Activated T-cell treated with anti-CD3 and anti-CD28 coated beads for 48 hours (primary cell): ENCODE measurements around the gene MAST1.
"Not testable (repeated sequence)": the region's sequence is repeated elsewhere in the genome, so short reads cannot be mapped to it uniquely, and the experiment has no call there.

ENCODE experiments used
- DNase-seq: peaks from one replicate; pipeline ENCODE4 v3.0.0-alpha.2; 2020; ENCODE audit warnings: low read depth

Gene MAST1

DNA sequence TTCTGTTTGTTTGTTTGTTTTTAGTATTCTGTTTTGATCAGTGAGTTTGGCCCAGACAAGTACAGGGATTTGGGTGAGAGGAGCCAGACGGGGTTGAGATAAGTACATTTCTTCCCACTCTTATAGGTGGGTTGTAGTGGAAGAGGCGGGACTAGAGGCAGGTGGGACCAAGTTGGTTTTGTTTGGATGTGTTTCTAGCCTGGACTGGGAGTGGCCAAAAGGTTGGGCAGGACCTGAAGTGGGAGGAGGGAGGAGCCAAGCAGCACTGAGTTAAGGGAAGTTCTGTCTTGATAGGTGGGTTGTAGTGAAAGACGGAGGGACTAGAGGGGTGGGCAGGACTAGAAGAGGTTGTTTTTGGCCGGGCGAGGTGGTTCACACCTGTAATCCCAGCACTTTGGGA, 33.9 kb downstream of the MAST1 start:
- DNase-seq, result no peak

DNA sequence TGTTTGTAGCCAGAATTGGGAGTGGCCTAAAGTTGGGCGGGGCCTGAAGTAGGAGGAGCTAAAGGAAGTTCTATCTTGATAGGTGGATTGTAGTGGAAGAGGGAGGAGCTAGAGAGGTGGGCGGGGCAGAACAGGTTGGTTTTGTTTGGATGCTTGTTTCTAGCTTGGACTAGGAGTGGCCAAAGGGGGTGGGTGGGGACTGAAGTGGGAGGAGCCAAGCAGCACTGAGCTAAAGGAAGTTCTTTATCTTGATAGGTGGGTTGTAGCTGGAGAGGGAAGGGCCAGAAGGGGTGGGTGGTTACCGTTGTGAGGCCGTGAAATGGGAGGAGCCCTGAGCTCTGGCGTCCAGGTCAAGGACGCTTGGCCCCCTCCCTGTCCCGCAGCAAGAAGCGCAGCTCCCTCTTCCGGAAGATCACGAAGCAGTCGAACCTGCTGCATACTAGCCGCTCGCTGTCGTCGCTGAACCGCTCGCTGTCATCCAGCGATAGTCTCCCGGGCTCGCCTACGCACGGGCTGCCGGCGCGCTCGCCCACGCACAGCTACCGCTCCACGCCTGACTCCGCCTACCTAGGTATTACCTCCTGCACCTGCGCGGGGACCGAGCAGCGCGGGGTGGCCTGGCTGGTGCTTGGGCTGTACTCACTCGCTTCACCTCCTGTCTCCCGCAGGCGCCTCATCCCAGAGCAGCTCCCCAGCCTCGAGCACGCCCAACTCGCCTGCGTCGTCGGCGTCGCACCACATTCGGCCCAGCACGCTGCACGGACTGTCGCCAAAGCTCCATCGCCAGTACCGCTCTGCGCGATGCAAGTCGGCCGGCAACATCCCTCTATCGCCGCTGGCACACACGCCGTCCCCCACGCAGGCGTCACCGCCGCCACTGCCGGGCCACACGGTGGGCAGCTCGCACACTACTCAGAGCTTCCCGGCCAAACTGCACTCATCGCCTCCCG, 34.9 kb downstream of the MAST1 start:
- DNase-seq, result peak; percentile 59

DNA sequence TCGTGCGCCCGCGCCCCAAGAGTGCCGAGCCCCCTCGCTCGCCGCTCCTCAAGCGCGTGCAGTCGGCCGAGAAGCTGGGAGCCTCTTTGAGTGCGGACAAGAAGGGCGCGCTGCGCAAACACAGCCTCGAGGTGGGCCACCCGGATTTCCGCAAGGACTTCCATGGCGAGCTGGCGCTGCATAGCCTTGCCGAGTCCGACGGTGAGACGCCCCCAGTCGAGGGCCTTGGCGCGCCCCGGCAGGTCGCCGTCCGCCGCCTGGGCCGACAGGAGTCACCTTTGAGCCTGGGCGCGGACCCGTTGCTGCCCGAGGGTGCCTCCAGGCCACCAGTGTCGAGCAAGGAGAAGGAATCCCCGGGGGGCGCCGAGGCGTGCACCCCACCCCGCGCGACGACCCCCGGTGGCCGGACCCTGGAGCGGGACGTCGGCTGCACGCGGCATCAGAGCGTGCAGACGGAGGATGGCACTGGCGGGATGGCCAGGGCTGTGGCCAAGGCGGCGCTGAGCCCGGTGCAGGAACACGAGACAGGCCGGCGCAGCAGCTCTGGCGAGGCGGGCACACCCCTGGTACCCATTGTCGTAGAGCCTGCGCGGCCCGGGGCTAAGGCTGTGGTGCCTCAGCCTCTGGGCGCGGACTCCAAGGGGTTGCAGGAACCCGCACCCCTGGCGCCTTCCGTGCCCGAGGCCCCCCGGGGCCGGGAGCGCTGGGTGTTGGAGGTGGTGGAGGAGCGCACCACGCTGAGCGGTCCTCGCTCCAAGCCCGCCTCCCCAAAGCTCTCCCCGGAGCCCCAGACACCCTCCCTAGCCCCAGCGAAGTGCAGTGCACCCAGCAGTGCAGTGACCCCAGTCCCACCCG, 35.8 kb downstream of the MAST1 start:
- no peak for DNase-seq

DNA sequence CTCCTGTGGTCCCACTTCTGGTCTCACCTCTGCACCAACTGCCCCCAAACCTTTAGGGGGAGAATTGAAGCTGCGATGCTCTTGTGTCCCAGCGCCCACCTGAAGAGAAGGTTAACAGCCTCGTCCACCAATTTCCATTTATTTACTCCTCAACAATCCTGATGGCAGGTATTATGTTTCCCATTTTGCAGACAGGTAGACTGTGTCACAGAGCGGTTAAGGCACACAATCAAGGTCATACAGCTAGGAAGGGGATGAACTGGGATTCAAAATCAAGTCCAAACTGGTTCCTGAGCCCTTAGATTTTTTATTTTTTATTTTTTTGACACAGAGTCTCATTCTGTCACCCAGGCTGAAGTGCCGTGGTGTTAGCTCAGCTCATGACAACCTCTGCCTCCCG, 36.8 kb downstream of the MAST1 start:
- DNase-seq, result no peak

DNA sequence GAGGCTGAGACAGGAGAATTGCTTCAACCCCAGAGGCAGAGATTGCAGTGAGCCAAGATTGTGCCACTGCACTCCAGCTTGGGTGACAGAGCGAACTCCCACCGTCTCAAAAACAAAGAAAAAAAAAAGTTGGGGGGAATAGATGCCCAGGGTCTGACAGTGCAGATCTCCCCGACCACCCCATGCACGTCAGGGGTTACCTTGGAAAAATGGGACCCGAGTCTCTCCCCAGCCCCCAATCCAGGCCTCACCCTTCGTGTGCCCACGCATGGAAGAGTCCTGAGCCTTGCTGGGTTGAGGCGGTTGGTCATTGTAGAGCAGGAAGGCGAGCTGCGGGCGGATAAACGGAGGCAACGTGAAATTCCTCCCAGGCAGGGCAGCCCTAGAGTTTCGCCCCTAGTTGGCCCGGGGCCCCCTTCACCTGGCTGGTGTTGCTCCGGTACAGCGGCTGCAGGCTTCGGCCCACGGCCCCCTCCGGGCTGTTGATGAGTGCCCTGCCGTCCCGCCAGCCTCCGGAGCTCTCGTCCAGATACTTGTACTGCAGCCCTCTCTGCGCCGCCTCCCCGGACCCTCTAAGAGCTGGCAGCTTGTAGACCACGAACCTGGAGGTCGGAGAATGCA, 42.3 kb downstream of the MAST1 start:
- no peak for DNase-seq

DNA sequence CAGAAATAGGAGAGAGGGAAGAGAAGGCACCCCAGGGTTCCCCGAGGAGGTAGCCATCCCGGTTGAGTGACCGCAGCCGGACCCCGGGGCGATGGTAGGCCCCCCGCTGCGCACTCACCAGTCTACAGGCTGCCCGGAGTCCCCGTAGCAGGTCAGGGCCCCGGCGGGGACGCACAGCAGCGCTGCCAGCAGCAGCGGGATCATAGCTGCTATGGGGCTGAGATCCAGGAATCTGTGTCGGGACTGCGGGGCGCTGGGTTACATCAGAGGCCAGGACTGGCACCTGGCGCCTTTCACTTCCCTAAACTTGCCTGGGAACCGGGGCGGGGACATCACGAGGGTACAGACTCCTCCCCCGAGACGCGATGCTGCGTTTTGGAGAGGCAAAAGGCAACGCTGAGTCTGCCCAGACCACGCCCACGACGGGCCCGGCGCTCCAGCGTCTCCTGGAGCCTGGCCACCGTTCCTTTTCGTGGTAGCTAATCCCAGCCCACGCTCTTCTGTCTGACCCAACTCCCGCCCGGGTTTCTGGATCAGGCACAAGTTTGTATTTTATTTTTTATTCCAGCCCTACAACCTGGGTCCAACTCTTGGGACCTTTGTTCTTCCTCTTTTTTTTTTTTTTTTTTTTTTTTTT, 43.0 kb downstream of the MAST1 start, which contains the start of gene DNASE2:
Gene DNASE2 (minus strand): TSS at position 278 of the 637 bp plus-strand sequence. CDS start 74 bp downstream, at position 204.
- peak; percentile 87 for DNase-seq

DNA sequence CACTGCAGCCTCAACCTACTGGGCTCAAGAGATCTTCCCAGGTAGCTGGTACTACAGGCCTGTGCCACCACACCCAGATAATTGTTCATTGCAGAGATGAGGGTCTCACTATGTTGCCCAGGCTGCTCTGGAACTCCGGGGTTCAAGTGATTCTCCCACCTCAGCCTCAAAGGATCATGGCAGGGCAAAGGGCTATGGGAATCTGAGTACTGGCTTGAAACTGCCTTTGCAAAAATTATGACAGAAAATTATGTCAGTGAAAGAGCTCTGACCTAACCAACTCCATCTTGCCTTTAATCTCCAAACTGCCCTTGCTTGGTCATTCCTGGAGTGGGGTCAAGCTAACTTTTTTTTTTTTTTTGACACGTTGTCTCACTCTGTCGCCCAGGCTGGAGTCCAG, 44.3 kb downstream of the MAST1 start:
- no peak for DNase-seq

DNA sequence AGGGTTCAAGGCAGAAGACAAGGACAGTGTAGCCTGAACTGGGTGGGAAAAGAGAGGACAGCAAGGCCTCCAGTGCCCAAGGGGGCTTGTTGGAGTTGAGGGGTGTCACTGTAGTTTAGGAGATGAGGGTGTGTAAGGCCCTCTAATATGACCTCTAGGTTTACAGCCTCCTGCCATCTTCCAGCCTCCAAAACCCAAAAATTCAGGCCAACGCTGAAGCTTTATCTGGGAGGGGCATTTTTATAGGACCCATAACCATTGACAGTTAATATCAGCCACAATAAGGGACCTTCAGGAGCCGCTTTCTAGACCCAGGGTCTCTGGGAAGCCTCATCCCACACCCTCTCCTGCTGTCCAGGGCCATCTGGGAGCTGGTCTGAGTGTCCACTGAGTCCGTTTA, 45.9 kb downstream of the MAST1 start:
- DNase-seq, result no peak

DNA sequence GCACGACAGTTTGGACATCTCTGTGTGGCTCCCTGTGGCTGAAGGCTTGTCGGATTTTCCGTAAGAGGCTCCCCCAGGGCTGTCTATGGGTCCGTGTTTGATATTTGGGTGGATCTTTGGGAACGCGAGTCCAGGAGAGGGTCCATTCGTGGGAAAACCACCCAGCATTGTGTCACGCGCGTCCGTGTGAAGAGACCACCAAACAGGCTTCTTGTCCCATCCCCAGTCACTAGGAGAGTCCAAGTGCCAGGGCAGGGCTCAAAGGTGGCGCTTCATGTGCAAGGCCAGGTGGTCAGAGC, 46.3 kb downstream of the MAST1 start:
- no peak for DNase-seq

DNA sequence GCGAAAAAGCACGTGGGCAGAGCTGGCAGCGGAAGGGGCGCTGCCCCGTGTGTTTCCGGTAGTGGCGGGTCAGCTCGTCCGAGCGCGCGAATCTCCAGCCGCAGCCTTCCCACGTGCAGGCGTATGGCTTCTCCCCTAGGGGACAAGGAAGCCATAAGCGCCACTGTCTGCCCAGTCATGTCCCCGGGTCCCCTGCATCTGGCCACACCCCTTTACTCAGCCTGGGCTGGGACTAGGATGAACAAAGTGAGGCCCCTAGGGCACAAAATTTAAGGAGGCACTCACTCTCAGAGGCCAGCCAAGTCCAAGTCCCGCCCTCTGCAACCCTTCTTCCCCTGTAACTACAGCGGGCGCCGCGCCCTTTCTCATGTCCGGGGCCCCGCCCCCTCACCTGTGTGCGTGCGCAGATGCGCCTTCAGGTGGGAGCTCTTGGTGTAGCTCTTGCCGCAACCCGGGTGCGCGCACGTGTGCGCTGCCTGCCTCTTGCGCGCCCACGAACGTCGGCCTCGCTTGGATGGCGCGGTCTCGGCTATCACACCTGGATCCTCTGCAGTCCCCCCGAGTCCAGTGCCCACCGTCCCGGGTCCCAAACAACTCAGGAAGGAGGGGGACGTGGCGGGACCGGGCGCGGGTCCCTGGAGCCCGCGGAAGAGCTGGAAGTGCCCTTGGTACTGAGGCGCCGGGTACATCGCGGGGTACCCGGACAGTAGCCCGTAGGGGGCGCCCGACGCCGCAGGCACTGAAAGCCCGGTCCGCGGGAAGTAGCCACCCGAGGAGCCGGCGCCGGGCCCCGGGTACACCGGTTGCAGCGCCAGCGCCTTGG, 46.8 kb downstream of the MAST1 start:
- peak; percentile 92 for DNase-seq

DNA sequence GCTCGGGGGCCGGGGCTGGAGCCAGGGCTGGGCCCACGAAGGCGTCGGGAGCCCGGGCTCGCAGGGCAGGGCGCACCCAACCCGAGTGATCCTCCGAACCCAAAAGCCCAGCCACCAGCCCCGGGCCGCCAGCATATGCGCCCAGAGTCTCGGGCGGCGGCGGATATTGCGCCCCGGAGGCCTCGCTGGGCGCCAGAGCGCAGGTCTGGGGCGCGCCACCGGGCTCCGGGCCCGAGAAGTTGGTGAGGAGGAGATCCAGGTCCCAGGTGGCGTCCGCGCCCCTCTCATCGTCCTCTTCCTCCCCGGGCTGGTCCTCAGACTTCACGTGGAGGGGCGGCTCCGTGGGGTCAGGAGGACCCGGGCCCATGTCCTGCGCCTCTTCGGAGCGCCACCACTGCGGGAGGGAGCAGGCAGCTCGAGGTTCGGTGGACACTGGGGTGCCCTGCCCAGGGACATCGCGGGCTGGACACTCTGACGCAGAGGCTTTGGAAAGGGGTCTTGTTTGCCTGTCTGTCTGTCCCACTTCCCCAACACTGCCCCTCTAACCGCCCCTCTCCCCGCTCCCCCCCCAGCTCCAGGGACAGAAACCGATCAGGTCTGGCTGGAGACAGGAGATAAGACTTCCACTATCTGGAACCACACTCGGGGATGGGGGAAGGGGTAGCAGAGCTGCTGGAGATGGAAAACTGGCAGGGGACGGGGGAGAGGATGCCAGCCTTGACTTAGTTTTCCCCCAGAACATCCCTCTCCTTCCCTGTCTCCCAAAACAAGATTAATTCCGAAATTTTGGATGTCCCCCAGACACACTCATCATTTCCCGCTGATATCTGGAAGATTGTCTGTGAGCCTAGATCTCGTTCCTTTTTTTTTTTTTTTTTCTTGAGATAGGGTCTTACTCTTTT, 47.7 kb downstream of the MAST1 start:
- no peak for DNase-seq

DNA sequence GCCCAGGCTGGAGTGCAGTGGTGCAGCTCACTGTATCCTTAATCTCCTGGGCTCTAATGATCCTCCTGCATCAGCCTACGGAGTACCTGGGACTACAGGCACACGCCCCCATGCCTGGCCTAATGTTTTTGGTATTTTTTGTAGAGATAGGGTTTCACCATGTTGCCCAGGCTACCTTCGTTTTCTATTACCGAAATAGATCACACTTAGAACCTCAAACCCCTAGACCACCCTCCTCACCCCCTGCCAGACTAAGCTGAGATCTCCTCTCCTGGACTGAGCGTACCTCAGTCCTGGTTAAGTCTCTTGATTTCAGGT, 48.3 kb downstream of the MAST1 start:
- DNase-seq, result no peak

DNA sequence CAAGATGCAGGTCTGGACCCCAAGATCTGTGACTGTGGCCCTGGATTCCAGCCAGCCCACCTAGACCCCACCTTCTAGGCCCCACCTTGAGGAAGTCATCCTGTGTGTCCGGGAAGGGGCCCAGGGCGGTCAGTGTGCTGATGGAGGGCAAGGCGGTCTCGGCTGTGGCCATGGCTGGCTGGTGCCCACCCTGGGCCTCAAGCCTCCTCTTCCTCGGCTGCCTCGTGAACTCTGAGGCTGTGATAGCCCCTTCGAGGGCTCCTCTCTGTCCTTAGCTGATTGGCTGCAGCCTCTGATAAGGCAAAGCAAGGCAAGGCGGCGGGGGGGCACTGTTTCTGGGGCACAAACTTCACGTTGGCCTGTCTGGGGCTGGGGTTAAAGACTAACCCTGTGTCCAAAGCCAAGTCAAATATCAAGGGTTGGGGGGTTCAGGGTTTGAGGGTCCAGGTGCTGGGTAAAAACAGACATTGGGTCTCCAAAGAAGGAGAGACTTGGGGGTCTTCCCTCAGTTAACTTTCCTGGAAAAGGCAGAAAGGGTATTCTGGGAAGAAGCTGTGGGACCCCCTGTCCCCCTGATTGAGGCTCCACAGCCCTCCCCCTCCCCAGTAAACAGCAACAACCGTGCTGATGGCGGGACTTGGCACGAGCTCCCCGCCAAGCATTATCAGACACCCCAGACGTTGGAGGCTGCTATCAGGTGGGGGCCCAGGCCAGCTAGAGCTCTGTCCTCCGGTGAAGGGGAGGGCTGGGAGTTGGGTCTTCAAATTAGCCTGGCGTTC, 48.8 kb downstream of the MAST1 start, which contains the start of gene KLF1:
Gene KLF1 (minus strand): TSS at position 233 of the 779 bp plus-strand sequence. CDS start 61 bp downstream, at position 172.
- DNase-seq, result no peak

DNA sequence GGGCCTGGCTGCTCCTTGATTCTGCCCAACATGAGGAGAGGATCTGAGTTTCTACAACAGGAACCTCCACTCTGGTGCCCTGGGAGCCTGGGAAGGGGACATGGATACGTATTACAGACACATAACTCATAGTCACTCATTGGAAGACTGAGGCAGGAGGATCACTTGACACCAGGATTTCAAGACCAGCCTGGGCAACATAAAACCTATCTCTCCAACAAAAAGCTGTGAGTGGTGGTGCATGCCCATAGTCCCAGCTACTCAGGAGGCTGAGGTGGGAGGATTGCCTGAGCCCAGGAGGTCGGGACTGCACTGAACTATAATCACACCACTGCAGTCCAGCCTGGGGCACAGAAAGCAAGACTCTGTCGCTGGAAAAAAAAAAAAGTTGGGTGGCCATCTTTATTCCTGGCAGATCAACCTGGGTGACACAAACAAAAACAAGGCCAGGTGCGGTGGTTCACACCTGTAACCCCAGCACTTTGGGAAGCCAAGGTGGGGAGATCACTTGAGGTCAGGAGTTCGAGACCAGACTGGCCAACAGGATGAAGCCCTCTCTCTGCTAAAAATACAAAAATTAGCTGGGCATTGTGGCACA, 49.8 kb downstream of the MAST1 start:
- no peak for DNase-seq

DNA sequence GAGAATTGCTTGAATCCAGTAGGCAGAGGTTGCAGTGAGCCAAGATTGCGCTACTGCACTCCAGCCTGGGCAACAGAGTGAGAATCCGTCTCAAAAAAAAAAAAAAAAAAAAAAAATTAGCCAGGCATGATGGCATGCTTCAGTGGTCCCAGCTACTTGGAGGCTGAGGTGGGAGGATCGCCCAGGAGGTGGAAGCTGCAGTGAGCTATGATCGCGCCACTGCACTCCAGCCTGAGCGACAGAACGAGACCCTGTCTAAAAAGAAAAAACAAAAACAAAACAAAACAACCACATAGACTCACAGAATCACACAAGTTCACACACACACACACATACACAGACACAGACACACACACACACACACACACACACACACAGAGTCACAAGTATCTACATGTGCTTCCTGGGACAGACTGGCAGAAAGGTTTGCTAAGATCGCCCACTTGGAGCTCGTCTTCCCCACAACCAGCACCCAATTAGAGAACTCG, 52.0 kb downstream of the MAST1 start:
- DNase-seq, result not testable (repeated sequence)

DNA sequence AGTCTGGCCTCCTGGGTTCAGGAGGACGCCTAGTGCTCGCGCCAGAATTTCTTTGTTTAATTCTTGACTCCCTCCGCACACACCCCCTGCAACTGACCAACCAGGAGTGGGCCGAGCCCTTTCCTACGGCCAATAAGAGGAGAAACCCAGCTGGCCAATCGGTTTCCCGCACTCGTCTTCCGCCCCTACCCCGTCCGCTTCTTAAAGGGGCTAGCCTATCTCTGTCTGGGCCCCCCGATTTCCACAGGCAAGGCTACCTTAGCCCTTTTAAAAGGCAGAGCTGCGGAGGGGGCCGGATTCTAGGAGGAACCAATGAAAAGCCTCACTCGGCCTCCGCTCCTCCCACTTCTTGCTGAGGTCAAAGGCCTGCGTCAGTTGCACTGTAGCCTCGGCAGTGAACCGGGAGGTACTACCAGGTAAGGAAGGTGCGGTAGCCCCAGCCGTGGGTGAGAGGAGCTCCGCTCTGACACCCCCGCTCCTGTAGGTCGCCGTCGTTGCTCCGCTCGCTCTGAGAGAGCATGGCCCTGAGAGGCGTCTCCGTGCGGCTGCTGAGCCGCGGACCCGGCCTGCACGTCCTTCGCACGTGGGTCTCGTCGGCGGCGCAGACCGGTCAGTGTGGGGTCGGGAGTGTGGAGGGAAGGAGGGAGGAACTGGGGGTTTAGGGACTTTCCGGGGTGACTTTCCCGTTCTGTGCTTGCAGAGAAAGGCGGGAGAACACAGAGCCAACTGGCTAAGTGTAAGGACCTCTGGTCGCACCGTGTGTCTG, 52.7 kb downstream of the MAST1 start, which contains the start of gene GCDH:
Gene GCDH (plus strand): TSS at position 374 of the 766 bp plus-strand sequence. CDS start 145 bp downstream, at position 519.
- peak; percentile 90 for DNase-seq

DNA sequence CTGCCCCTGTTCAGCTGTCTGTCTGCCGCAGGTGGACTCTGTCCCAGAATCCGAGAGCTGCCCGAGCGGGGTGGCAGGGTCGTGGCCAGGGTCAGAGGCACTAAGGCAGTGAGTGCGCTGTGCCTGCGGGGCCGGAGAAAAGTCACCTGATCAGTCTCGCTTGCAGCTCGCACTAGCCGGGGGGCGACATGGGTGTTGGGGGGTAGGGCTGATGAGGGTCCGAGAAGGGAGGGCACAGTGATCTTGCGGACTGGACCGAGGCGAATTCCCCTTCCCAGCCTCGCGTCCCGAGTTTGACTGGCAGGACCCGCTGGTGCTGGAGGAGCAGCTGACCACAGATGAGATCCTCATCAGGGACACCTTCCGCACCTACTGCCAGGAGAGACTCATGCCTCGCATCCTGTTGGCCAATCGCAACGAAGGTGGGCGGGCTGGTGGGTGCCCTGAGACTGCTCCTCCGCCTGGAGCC, 53.3 kb downstream of the MAST1 start:
- DNase-seq, result no peak

DNA sequence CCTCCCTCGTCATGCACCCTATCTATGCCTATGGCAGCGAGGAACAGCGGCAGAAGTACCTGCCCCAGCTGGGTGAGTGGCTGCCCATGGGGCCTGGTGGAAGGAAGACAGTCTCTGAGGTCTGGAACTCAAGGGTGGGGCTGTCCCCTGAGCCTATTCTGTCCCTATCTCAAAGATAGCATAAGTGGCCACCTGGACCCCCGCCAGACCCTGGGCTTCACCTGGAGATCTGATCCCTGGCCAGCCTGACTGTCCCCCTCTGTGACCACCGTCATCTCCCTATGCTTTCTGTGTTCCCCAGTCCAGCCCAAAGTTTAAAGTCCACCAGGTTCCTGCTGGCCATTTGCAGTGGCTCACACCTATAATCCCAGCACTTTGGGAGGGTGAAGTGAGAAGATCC, 55.3 kb downstream of the MAST1 start:
- DNase-seq, result no peak
